ENCODE results near the gene UBE3C.
A peak's percentile ranks its signal among the peaks of the same experiment; 100 is the strongest.
"Not testable (repeated sequence)": the region's sequence is repeated elsewhere in the genome, so short reads cannot be mapped to it uniquely, and the experiment has no call there.

UBE3C gene

DNA sequence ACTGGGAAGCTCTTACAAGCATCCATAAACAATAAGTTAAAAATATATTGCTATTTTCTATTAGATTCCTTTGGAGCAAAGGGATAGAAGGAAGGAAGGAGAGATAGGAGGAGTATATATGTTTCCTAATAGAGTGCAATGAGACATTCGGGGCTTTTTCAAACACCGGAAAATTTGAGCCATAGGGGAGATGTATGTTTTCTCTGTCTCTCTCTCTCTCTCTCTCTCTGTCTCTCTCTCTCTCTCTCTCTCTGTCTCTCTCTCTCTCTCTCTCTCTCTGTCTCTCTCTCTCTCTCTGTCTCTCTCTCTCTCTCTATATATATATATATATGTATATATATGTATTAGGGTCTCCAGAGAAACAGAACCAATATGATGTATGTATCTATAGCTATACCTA, 7.9 kb upstream of the UBE3C start:
- not testable (repeated sequence) for DNase-seq (ENCODE audit: low read depth, low spot score)

- DNase-seq (ENCODE audit: low read depth, low spot score) = no peak
These were observed 5.9 kb upstream of the UBE3C start for GRCh38 chr7:157132796-157133195.

- DNase-seq (ENCODE audit: low read depth, low spot score) = no peak
These were observed 5.4 kb upstream of the UBE3C start for GRCh38 chr7:157133304-157133703.

GRCh38 chr7:157136372-157136771, 2.4 kb upstream of the UBE3C start:
- peak; percentile 21 for DNase-seq (ENCODE audit: low read depth, low spot score)

DNA sequence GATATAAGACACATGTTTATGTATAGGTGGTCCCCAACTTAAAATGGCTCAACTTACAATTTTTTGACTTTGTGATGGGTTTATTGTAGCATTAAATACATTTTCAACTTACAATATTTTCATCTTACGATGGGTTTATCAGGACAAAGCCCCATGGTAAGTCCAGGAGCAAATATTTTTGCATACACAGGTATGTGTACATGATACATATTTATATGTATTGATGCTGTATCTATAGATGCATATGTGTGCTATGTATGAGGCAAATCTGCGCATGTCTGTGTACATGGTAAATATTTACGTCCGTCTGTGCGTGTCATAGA, 664 bp upstream of the UBE3C start:
- DNase-seq (ENCODE audit: low read depth, low spot score) = no peak

DNA sequence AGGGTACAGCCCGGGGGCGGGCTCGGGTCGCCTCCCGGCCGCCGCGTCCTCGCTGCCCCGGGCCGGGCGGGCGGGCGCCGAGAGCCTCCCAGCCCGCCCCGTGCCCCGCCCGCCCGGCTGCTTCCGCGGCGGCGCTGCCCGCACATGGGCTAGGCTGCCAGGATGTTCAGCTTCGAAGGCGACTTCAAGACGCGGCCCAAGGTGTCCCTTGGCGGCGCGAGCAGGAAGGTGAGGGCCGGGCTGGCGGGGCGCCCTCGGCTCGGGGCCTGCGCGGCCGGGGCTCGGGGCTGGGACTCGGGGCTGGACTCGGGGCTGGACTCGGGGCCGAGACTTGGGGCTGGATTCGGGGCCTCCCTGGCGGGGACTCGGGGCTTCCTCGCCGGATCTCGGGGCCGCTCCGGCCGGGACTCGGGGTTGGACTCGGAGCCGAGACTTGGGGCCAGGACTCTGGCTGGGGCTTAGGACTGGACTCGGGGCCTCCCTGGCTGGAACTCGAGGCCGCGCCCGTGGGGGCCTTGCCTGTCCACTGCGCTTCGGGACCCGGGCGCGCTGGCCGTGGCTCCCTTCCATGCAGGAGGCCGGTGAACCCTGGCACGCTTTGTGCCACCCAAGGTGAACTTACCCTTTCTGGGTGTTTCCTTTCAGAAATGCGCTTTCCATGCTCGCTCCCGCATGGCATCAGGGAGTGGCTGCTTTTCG, 534 bp downstream of the UBE3C start:
- no peak for DNase-seq (ENCODE audit: low read depth, low spot score)

GRCh38 chr7:157139810-157140510, 1.2 kb downstream of the UBE3C start:
- peak; percentile 22 for DNase-seq (ENCODE audit: low read depth, low spot score)

DNA sequence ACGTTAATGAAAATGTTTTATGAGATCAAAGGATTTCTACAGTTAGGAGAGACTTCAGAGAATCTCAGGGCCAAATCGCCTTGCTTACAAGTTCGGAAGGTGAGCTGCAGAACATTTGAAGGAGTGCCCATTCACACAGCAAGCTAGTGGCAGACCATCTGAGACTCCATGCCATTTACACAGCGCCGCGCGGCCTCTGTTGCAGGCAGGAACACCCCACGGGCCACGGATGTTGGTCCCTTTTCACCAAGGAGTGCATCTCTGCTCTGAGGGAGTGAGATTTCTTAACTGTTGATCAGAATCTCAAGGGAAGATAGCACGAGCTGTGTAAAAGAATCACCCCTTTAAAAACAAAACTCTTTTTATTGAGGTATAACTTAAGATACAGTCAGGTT, 1.8 kb downstream of the UBE3C start:
- DNase-seq (ENCODE audit: low read depth, low spot score) = no peak

GRCh38 chr7:157141525-157142060, 2.9 kb downstream of the UBE3C start:
- no peak for DNase-seq (ENCODE audit: low read depth, low spot score)

DNA sequence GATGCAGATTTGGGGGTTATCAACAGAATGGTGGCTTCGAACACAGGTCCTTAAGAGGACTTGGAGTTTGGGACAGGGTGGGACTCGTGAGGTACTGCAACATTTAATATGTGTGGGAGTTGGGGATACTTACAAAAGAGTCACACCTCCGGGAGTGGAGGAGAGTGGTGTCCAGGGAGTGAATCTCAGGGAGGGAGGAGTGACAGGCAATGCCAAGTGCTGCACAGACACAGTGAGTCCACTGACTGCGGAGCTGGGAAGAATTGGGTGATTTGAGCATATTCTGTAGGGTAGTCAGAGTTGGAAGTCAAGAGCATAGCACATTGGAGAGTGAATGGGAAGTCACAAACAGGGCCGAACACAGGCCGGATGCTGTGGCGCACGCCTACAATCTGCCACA, 5.1 kb downstream of the UBE3C start:
- no peak for DNase-seq (ENCODE audit: low read depth, low spot score)

DNA sequence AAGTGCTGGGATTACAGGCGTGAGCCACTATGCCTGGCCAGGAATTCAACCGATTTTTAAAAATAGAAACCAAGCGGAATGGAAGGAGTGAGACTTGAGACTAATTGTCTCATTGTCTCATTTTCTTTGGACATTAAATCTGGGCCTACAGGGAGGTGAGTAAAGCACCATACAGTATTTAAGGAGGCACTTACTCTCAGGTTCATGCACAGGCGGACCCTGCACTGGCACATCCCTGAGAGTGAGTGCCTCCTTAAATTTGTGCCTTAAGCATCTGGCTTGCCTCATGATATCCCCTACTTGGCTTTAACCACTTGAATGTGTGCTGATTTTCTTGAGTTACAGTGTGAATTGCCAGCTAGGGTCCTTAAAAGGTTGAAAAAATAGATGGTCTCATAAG, 10.6 kb downstream of the UBE3C start:
- DNase-seq (ENCODE audit: low read depth, low spot score) = no peak

DNA sequence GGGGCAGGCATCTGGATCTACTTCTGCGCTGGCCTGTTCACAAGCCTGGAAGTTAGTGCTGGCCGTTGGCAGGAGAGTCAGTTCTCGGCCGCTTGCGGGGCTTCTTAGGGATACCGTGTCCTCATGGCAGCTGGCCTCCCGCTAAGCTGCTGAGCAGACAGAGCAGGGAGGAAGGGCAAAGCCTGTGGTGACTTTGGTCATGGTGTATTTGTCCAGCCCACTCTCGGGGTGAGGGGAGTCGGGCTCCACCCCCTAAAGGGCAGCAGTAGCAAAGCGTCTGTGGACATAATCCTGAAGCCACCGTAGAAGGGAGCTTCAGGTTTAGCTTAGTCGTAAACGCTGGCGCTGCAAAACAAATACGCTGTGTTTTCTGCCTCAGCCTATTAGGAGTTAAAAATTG, 12.2 kb downstream of the UBE3C start:
- peak; percentile 68 for DNase-seq (ENCODE audit: low read depth, low spot score)

- no peak for DNase-seq (ENCODE audit: low read depth, low spot score)
These were observed 13.1 kb downstream of the UBE3C start for GRCh38 chr7:157151626-157152339.

DNA sequence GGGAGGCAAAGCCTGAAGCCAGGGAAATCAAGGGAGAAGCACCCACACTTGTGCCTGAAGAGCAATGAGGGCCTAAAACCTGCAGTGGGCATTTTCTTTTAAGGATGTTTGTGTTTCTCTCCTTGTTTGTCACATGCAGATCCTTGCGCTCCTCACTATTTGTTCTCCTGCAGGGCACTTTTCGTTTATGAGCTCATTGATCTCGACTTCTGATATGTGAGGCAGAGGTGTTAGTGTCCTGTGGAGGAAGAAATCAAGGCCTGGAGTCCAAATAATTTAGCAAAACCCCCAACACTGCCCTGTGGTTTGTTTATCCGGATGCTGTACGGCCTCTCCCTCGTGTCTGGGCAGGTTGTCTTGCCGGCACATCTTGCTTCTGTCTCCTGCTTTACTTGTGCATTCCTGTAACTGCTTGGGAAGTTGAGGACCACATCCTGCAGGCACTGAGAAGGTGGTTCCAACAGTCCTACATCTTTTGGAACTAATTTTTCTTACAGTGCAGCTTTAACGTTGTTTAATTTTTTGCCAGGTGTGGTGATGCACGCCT, 13.7 kb downstream of the UBE3C start:
- no peak for DNase-seq (ENCODE audit: low read depth, low spot score)

GRCh38 chr7:157153260-157153659, 14.5 kb downstream of the UBE3C start:
- no peak for DNase-seq (ENCODE audit: low read depth, low spot score)

GRCh38 chr7:157155959-157156358, 17.2 kb downstream of the UBE3C start:
- no peak for DNase-seq (ENCODE audit: low read depth, low spot score)

DNA sequence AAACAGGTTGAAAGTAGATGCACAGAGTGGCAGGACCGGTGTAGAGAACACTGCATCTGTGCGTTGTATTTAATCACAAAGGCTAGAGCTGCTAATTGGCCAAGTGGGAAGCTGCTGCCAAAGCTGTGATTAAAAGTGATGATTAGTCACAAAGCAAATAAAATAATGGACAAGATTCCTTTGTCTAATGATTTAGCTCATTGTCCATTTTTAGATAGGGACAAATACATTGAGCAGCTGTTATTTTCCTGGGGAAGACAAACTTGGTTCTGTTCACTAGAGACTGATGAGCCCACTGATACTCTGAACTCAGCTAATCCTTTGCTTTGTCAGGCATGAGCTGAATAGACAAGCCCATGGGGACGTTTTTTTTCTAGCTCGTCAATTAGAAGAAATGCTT, 19.7 kb downstream of the UBE3C start:
- no peak for DNase-seq (ENCODE audit: low read depth, low spot score)

GRCh38 chr7:157159537-157159936, 20.8 kb downstream of the UBE3C start:
- DNase-seq (ENCODE audit: low read depth, low spot score) = not testable (repeated sequence)

- DNase-seq (ENCODE audit: low read depth, low spot score) = no peak
These were observed 21.7 kb downstream of the UBE3C start for GRCh38 chr7:157160433-157160832.

GRCh38 chr7:157165987-157166386, 27.3 kb downstream of the UBE3C start:
- no peak for DNase-seq (ENCODE audit: low read depth, low spot score)

DNA sequence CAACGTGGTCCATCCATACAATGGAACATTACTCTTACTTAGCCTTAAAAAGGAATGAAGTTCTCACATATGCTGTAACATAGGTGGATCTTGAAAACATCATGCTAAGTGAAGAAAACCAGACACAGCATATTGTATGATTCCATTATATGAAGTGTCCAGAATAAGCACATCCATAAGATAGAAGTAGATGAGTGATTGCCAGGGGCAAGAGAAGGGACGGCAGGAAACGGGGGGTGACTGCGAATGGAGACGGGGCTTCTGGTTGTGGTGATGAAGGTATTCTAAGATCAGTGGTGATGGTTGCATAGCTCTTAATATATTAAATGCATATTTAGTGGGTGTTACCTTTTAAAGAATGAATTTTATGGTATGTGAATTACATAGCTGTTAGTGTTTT, 29.8 kb downstream of the UBE3C start:
- DNase-seq (ENCODE audit: low read depth, low spot score) = no peak

GRCh38 chr7:157176771-157177170, 38.0 kb downstream of the UBE3C start:
- DNase-seq (ENCODE audit: low read depth, low spot score) = no peak
